GM10847 (cell line): ENCODE results near the gene IGSF6.

Experiments used
- POLR2A ChIP-seq: IDR thresholded peaks from 2 replicates; pipeline ENCODE4 v1.6.1; 2011; ENCODE audit not compliant: insufficient read length; ENCODE audit errors: extremely low read depth

Gene IGSF6

DNA sequence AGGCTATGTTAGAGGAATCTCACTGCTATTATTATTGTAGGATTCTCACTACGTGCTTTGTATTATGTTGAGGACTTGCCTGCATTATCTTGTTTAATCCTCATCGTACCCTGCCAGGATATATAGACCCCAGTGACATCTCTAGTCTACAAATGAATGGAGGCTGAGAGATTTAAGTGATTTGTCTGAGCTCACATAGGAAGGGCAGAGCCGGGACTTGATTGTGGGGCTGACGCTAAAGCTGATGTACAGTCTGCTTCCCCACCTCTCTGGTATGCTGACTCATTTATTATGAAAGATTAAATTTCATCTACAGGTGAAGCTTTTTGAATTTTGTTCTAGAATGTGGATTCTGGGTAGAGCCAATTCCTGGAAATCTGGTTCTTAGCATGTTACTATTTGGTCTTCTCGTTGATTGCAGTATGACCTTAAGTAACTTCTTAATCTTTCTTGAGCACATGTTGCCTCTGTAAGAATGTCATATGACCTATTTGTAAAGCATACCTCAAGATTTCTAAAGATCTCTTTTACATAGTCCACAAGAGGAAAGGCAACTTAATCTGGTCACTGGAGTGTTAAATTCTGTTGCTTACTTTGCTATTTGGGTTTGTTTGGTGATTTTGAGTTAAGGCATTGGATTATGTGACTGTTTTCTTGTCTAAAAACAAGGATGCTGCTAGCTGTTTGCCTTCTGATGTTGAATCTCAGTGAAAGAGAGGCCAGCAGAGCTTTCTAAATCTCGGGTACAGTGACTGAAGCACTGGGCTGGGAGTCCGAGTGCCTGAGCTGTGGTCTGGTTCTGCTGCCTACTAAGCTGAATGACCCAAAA is 40.6 kb downstream of the IGSF6 start:
- TF ChIP-seq POLR2A: no peak

DNA sequence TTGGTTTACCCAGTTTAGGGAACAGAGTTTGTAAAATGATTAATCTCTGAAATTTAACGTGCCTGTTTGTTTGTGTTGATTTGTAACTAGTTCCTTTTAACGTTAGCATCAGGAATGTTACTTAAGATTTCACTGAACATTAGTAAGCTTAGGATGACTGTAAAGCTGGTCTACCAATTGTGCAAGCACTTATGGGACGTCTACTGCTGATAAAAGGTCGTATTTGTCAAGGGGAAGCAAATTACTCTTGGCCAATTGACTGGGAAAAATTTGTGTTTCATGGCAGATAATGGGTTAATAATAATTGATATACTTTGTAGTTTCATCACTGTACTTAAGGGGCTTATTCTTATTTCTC is 41.2 kb downstream of the IGSF6 start:
- no peak for TF ChIP-seq POLR2A

DNA sequence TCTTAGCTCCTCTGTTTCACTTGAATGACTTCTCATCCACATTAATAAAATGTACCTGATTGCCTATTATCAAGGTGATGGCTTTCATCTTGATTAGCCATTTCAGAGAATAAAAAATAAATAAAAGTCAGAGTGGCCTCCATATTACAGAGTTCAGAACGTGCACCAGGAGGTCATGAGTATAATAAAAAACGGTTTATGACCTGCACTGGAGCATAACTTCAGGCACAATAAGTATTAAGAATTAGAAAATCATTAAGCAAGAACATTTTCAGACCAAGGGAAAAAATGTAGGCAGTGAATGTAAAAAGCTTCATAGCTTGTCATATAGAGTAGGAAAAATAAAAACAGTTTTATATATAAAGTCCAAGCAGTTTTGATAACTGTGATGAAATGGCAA is 41.6 kb downstream of the IGSF6 start:
- TF ChIP-seq POLR2A: no peak

DNA sequence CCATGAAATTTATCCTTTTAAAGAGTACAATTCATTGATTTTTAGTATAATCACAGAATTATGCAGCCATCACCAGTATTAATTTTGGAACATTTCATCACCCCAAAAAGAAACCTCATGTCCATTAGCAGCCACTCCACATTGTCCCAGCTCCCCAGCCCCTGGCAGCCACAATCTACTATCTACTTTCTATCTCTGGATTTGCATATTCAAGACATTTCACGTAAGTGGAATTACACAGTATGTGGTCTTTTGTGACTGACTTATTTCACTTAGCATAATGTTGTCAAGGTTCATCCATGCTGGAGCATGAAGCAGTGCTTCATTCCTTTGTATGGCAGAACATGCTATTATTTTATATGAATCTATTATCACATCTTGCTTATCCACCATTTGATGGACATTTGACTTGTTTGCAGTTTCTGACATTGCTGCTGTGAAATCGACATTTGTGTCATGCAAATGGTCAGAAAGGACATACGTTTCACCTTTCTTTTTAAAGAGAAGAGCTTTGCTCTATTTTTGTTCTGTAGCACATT is 42.3 kb downstream of the IGSF6 start:
- no peak for TF ChIP-seq POLR2A

DNA sequence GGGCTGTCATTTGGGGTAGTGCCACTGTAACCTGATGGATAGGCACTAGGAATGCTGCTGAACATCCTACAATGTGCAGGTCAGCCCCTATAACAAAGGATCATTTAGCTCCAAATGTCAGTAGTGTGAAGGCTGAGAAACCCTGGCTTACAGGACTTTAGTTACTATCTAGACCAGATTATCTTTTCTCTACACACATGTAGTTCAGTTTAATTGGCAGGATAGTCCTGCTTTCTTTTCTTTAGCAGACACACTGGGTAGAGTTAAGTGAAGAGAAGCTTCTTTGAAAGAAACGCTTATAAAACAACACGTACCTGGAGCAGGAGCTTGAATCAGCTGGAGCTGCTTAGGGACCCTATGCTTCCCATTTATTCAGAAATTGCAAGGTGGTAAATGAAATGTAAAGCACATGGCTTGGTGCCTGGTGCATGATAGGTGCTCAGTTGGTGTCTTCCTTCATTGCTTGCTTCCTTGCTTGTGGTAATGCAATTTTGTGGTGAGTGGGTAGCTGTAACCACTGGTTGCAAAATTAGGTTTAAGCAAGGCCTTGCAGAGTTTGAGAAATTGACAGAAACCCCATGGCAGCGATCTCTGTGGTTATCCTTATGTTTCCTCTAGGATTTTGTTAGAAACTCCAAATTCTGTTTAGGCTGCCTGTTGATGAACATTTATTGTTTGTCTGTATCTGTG is 43.6 kb downstream of the IGSF6 start:
- TF ChIP-seq POLR2A: no peak

DNA sequence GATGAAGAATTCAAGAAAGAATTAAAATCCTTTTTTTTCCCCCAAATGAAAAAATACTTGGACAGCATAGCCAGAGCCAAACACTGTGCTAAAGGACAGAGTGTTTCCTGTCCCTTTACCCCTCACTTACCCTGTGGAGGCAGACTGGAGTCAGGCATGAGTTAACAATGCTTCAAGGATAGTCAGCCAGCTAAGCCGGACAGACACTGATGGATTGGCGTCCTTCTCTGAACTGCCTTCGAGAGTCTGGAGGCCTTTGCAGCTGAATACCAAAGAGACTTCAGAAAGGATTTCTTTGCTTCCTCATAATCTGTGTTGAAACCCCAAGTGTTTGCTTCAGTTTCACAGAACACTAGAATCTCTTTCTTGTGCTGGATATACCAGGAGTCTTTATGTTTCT is 48.5 kb downstream of the IGSF6 start:
- TF ChIP-seq POLR2A: no peak

DNA sequence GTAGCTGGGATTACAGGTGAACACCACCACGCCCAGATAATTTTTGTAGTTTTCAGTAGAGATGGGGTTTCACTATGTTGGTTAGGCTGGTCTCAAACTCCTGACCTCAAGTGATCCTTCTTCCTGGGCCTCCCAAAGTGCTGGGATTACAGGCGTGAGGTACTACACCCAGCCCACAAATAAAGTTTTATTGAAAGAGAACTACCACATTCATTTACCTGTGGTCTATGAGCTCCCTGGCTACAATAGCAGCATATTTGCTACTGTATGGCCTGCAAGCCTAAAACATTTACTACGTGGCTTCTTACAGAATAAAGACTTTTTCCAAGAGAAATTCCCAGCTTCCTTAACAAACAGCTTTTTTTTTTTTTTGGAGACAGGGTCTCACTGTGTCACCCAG is 49.6 kb downstream of the IGSF6 start:
- no peak for TF ChIP-seq POLR2A

DNA sequence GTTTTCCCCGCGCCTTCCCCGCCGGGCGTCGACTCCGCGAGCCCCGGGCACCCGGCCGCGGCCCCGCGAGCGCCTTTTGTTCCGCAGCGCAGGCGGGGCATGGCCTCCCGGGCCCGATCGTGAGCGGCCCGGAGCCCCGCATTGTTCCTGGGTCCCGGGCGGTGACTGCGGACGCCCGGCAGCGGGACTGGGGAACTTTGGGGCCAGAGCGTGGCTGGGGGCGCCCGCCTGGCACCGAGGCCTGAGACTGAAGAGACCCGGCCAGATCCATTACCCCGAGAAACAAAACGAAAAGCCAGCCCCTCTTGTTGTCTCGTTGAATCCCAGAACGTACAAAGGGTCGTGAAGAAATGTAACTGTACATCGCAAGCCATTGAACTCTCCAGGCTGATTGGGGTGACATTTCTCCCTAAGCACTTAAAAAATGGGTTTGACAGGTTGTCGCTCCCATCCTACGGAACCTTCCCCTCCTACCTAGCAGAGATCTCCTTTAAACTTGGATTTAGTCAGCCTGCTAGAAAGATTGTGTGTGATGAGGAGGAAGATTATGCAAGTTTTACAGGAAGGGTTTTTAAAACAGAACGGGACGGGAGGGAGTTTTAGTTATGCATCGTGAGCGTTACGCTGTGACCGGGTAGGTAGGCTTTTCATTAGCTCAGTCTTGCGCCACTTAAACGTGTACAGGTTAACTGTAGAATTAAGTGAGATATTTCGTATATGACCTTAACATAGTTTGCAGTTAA is 52.2 kb downstream of the IGSF6 start:
- no peak for TF ChIP-seq POLR2A

DNA sequence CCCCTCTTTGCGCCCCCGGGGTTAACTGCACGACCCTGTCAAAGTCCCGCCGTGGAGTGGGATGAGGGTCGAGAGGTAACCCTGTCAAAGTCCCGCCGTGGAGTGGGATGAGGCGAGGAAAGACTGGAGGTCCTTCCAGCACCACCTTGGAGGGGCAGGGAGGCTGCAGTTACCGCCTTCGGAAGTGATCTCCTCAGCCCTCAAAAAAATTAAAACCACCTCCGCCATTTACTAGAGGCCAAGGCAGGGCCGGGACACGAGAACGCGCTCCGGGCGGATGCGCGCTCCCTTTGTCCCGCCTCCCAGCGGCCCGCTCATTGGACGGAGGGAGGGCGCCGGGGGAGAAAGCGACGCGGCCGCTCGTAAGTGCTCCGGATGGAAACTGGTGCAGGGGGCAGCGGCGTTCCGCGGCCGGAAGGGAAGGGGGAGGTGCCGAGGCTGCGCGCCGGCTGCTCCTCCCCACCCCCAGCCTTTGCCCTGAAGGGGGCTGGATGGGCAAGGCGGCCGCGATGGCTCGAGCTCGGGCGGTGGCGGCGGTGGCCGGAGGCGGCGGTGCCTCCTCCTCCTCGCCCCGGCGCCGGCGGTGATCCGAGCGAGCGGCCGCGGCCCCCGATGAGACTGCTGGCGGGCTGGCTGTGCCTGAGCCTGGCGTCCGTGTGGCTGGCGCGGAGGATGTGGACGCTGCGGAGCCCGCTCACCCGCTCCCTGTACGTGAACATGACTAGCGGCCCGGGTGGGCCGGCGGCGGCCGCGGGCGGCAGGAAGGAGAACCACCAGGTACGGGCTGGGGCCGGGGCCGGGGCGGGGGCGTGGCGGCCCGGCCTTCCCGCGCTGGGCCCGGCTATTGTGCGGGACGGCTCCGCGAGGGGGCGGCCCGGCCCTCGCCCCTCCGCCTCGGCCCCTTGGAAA is 53.0 kb downstream of the IGSF6 start, which contains the start of gene METTL9:
TSS of gene METTL9 (plus strand) at position 456 of the 909 bp plus-strand sequence. CDS start at position 613, 157 bp downstream.
- TF ChIP-seq POLR2A: peak; percentile 72

DNA sequence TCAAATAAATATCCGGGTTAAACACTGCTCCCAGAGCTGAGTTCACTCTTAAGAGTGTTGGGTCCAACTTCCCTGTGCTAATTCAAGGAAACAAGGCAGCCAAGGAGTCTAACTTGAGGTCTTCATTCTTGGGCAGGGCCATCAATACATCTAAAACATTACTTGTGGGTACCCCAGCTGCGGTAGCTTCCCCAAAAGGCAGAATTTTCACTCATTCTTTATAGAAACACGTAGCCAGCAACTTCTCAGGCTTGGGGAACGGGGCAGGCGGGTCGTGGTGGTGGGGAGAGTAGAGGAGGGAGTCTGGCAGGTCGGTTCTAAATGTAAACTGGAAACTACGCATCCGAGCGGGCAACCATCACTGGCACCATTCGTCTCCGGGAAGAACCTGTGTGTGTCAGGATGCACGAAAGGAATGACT is 53.7 kb downstream of the IGSF6 start:
- TF ChIP-seq POLR2A: no peak

DNA sequence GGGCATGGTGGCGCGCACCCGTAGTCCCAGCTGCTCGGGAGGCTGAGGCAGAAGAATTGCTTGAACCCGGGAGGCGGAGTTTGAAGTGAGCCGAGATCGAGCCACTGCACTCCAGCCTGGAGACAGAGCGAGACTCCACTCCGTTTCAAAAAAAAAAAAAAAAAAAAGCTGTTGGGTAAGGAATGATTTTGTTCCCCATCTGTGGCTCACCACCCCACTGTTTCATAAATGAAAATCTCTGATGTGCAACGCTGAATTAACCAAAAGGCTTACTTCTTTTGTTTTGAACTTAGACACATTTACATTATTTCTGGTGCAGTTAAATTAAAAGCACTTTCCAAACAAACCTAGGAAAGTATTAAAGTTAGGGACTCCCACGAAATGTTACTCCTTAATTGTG is 54.2 kb downstream of the IGSF6 start:
- TF ChIP-seq POLR2A: no peak

DNA sequence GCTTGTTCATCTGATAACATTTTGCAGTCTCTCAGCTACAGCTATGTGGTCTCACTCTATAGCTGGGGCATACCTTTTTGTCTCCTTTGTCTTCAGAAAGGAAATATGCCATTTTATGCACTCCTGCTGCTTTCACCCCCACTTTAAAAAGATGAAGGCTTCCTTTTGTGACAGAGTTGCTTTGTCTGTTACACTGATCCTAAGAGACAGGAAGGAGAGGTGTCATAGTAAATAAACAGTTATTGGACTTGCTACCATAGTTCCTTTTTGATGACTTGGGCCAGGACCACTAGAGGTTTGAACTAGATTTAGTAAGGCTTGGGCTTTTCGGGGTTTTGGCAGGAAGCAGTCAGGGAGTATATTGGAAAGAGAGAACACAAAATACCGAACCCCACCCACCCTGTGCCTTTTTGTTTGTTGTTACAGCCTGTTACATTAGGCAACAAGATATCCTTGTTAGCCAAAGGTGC is 54.8 kb downstream of the IGSF6 start:
- TF ChIP-seq POLR2A: no peak

DNA sequence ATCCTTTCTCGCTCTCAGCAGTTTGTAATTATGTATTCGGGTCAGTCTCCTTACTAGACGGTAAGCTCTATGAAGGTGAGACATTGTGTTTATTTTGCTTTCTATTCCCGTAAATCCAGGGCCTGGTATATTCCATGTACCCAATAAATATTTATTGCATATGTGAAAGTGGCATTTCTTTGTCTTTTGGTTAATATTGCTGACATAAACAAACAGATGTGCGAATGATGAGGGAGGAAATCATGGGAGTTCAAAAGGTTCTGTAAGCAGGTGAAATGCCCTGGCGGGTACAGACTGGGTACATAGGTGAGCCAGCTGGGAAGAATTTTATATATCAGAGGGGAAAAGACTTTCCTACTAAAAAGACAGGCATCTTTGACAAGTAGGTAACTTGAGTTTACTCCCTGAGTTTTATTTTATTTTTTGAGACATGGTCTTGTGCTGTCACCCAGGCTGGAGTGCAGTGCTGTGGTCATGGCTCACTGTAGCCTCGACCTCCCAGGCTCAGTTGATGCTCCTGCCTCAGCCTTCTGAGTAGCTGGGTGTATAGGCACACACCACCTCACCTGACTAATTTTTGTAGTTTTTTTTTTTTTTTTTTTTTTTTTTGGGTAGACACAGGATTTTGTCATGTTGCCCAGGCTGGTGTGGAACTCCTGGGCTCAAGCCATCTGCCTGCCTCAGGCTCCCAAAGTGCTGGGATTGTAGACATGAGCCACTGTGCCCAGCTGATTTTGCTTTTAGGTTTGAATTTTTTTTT is 58.7 kb downstream of the IGSF6 start:
- no peak for TF ChIP-seq POLR2A

DNA sequence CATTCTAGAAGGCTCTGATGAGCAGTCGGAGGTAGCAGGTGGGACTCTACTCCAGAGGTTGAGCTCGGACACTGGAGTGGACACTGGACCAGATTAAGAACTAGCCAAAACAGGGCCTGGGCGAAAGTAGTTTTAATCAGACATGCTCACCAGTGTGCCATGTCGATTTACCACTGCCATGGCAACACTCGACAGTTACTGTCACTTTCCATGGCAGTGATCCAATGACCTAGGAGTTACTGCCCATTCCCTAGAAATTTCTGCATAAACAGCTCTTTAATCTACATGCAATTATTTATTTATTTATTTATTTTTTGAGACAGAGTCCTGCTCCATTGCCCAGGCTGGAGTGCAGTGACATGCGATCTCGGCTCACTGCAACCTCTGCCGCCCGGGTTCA is 60.2 kb downstream of the IGSF6 start:
- no peak for TF ChIP-seq POLR2A
